ENCODE results near the gene AKAP17A. TPM values are rescaled to one million over a fixed set of nuclear protein-coding genes. Genes with fewer than 3 reads are reported as not detected.

Gene AKAP17A
- total and polyA plus RNA-seq, 2 of the 8 experiments (the other 6 are each of a cell fraction or from before 2014, with no cell fraction given) = 14.0 to 41.2 TPM

- Histone ChIP-seq H3K27me3 (replicated peaks in 1 of 4; ENCODE audit: control insufficient read depth in 3 of 4, extremely low read depth in 1 of 4, insufficient read depth in 3 of 4, low read length in 3 of 4) (no peaks in the 10 kb centered on the region), H3K14ac (ENCODE audit: insufficient read length) (no peak overlapping the region), H3K9ac (replicated peaks in 1 of 4; ENCODE audit: extremely low read depth in 1 of 4, low read depth in 3 of 4, low read length in 3 of 4) (no peak overlapping the region), H2AFZ (ENCODE audit: low read length) (no peak overlapping the region), H3K79me2 (ENCODE audit: control insufficient read depth in 1 of 2, insufficient read depth in 2 of 2, low read length in 2 of 2) (no peaks in the 10 kb centered on the region), H3K4me1 (replicated peaks in 1 of 4; ENCODE audit: control insufficient read depth in 3 of 4, insufficient read depth in 4 of 4, low read length in 3 of 4) (0 out of 7 replicates have a peak, but pooled peaks cover 0 to under 1% (median 0%) of the 10 kb centered on the region in 4 experiments), H2AK5ac (ENCODE audit: low read depth, low read length) (no peak overlapping the region), H2BK12ac (ENCODE audit: low read depth, low read length) (no peak overlapping the region), H3K27ac (ENCODE audit: low read depth, low read length) (no peak overlapping the region), H3K23ac (ENCODE audit: insufficient read length) (no peak overlapping the region), H2BK5ac (ENCODE audit: low read depth, low read length) (no peak overlapping the region), H4K8ac (ENCODE audit: extremely low read depth, insufficient read depth, low read length) (no peak overlapping the region), H2BK15ac (ENCODE audit: low read length) (no peak overlapping the region), H2BK120ac (replicated peaks; ENCODE audit: low read depth, low read length) (no peak overlapping the region), H2BK20ac (ENCODE audit: low read length) (no peak overlapping the region), H4K20me1 (replicated peaks in 1 of 2; ENCODE audit: control insufficient read depth in 1 of 2, insufficient read depth in 2 of 2, low read length in 2 of 2) (no peaks in the 10 kb centered on the region), H3K4me2 (ENCODE audit: insufficient read depth in 1 of 2, low read depth in 2 of 2, low read length in 2 of 2) (no peak overlapping the region), H3K56ac (replicated peaks; ENCODE audit: insufficient read length, low read depth, low read length) (no peak overlapping the region), H3K4ac (replicated peaks; ENCODE audit: insufficient read length, low read depth, low read length) (no peak overlapping the region), H3K18ac (ENCODE audit: extremely low read depth, low read length) (no peak overlapping the region), H4K91ac (replicated peaks; ENCODE audit: insufficient read length, low read length) (no peak overlapping the region), H3K9me3 (ENCODE audit: insufficient read depth in 2 of 2, low read depth in 1 of 2, low read length in 1 of 2) (no peaks in the 10 kb centered on the region), H4K5ac (ENCODE audit: insufficient read length, low read depth, low read length) (no peak overlapping the region), H3K4me3 (ENCODE audit: extremely low read depth in 1 of 4, insufficient read depth in 2 of 4, low read depth in 3 of 4, low read length in 4 of 4) (no peak overlapping the region), H3K23me2 (ENCODE audit: low read depth, low read length) (no peaks in the 10 kb centered on the region), H3K79me1 (ENCODE audit: low read depth, low read length) (no peaks in the 10 kb centered on the region), H3K36me3 (ENCODE audit: control insufficient read depth in 2 of 4, insufficient read depth in 4 of 4, low read length in 3 of 4) (no peaks in the 10 kb centered on the region)
- ChIA-PET CTCF (ENCODE audit: partially characterized antibody) (no interaction called here), POLR2A (ENCODE audit: partially characterized antibody) (no interaction called here)
- 87% methylated on average over 6 of the region's 10 CpGs; no CpG with 5 or more reads in 1 of the 2 experiments for WGBS, 2 experiments (ENCODE audit: extremely low coverage in 1 of 2, insufficient coverage in 1 of 2, insufficient read length in 1 of 2, insufficient replicate concordance in 2 of 2, low coverage in 1 of 2, low lambda C conversion rate in 2 of 2, missing lambda C conversion rate in 1 of 2)
- DNase-seq (ENCODE audit: low read depth in 1 of 2, low spot score in 2 of 2) (no peak), FAIRE-seq (no peak)
- no peak for TF ChIP-seq CREB1 (IDR thresholded peaks at IDR 0.05)
These were observed 18.4 kb downstream of the AKAP17A start for GRCh38 chrX:1609762-1610161.

Measured in H1 (cell line).